Activated naive CD4-positive, alpha-beta T cell treated with anti-CD3 and anti-CD28 coated beads, Interleukin-2, amount 50 U/mL, for 16 hours (primary cell): ENCODE measurements around the gene HOOK2.
"Not testable (repeated sequence)": the region's sequence is repeated elsewhere in the genome, so short reads cannot be mapped to it uniquely, and the experiment has no call there.

Experiments
- DNase-seq: peaks from one replicate; pipeline ENCODE4 v3.0.0-alpha.2; 2020

Gene HOOK2

GRCh38 chr19:12720296-12720695, 55.1 kb downstream of the HOOK2 start:
- DNase-seq = no peak

- DNase-seq = no peak
These were observed 59.4 kb downstream of the HOOK2 start for GRCh38 chr19:12715929-12716328.

GRCh38 chr19:12715102-12715501, 60.2 kb downstream of the HOOK2 start:
- no peak for DNase-seq

- not testable (repeated sequence) for DNase-seq
These were observed 62.0 kb downstream of the HOOK2 start for GRCh38 chr19:12713304-12713703.
